ENCODE data around the gene CBX8. TPM values are rescaled to one million over a fixed set of nuclear protein-coding genes. Genes with fewer than 3 reads are reported as not detected.

The CBX8 gene
- total and polyA plus RNA-seq, 2 of the 13 experiments (the other 11 are each of a cell fraction or from before 2014, with no cell fraction given): 0.34 to 12.6 TPM

GRCh38 chr17:79742951-79743476 lies 53.9 kb downstream of the CBX8 start (continued):
- TF ChIP-seq CC2D1A (CRISPR knock-in tag; IDR thresholded peaks at IDR 0.05): no peak
- no peak for TF ChIP-seq ONECUT2 (CRISPR knock-in tag; IDR thresholded peaks at IDR 0.05)
- peak; percentile 90 for TF ChIP-seq PITX1 (CRISPR knock-in tag; IDR thresholded peaks at IDR 0.05)
- TF ChIP-seq HMGA1 (CRISPR knock-in tag; conservative IDR thresholded peaks at IDR 0.05): no peak
- no peak for TF ChIP-seq SNAPC2 (CRISPR knock-in tag; IDR thresholded peaks at IDR 0.05)
- TF ChIP-seq ZBTB42 (CRISPR knock-in tag; IDR thresholded peaks at IDR 0.05): no peak
- TF ChIP-seq ERF (CRISPR knock-in tag; IDR thresholded peaks at IDR 0.05): peak; percentile 98
- TF ChIP-seq RFXANK (CRISPR knock-in tag; IDR thresholded peaks at IDR 0.05): no peak
- TF ChIP-seq, protein P1, sequence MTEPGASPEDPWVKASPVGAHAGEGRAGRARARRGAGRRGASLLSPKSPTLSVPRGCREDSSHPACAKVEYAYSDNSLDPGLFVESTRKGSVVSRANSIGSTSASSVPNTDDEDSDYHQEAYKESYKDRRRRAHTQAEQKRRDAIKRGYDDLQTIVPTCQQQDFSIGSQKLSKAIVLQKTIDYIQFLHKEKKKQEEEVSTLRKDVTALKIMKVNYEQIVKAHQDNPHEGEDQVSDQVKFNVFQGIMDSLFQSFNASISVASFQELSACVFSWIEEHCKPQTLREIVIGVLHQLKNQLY (CRISPR knock-in tag; IDR thresholded peaks at IDR 0.05): peak; percentile 66
- TF ChIP-seq ZNF780A (CRISPR knock-in tag; IDR thresholded peaks at IDR 0.05): no peak
- TF ChIP-seq FUBP1 (CRISPR knock-in tag; IDR thresholded peaks at IDR 0.05; ENCODE audit: borderline replicate concordance): no peak
- peak; percentile 86 for TF ChIP-seq ZMYM2 (CRISPR knock-in tag; IDR thresholded peaks at IDR 0.05)
- TF ChIP-seq NR2F2 (IDR thresholded peaks at IDR 0.05; ENCODE audit: borderline replicate concordance, low read depth): no peak
- TF ChIP-seq, protein P2, sequence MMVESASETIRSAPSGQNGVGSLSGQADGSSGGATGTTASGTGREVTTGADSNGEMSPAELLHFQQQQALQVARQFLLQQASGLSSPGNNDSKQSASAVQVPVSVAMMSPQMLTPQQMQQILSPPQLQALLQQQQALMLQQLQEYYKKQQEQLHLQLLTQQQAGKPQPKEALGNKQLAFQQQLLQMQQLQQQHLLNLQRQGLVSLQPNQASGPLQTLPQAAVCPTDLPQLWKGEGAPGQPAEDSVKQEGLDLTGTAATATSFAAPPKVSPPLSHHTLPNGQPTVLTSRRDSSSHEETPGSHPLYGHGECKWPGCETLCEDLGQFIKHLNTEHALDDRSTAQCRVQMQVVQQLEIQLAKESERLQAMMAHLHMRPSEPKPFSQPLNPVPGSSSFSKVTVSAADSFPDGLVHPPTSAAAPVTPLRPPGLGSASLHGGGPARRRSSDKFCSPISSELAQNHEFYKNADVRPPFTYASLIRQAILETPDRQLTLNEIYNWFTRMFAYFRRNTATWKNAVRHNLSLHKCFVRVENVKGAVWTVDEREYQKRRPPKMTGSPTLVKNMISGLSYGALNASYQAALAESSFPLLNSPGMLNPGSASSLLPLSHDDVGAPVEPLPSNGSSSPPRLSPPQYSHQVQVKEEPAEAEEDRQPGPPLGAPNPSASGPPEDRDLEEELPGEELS (CRISPR knock-in tag; IDR thresholded peaks at IDR 0.05): peak; percentile 42; the same call in 1 of the 2 replicates
- TF ChIP-seq TRIM24 (CRISPR knock-in tag; IDR thresholded peaks at IDR 0.05): no peak
- peak; percentile 30; the same call in 1 of the 2 replicates for TF ChIP-seq HOMEZ (CRISPR knock-in tag; IDR thresholded peaks at IDR 0.05; ENCODE audit: low read depth)
- no peak for TF ChIP-seq GRHL1 (CRISPR knock-in tag; conservative IDR thresholded peaks at IDR 0.05)
- peak; percentile 80; the same call in 1 of the 2 replicates for TF ChIP-seq MXD3 (CRISPR knock-in tag; IDR thresholded peaks at IDR 0.05)
- TF ChIP-seq MXI1 (IDR thresholded peaks at IDR 0.05; ENCODE audit: borderline replicate concordance, low read depth, low read length): peak; percentile 56; the same call in 1 of the 3 replicates
- peak; percentile 90 for TF ChIP-seq GATAD2A (CRISPR knock-in tag; IDR thresholded peaks at IDR 0.05)
- no peak for TF ChIP-seq PRDM4 (CRISPR knock-in tag; IDR thresholded peaks at IDR 0.05; ENCODE audit: borderline replicate concordance)

Data from HepG2 (cell line).